OCI-LY1 (cell line): ENCODE data around the gene CHPF2.

Experiments
- H2AFZ ChIP-seq: fragments of 200-600 bp; sonication (generic), shearing (Covaris generic); 2 replicates; pipeline ENCODE4 v1.6.0; 2014; ENCODE audit warnings: antibody characterized with exemption, mild to moderate bottlenecking, low read length
- H3F3A ChIP-seq: fragments of 200-600 bp; sonication (generic), shearing (Covaris generic); 2 replicates; pipeline ENCODE4 v1.6.0; 2014; ENCODE audit warnings: mild to moderate bottlenecking, antibody characterized with exemption, low read length, moderate library complexity; ENCODE audit not compliant: insufficient read depth
- H3K27ac ChIP-seq: fragments of 200-600 bp; sonication (generic); 2 replicates; pipeline ENCODE4 v1.5.1; 2014; ENCODE audit warnings: low read length, mixed run types, mild to moderate bottlenecking, low read depth; ENCODE audit not compliant: poor library complexity, severe bottlenecking
- H3K27me3 ChIP-seq: fragments of 200-600 bp; sonication (generic); 2 replicates; pipeline ENCODE4 v1.6.0; 2014; ENCODE audit warnings: antibody characterized with exemption, mild to moderate bottlenecking, low read length, moderate library complexity; ENCODE audit not compliant: insufficient read depth
- H3K36me3 ChIP-seq: fragments of 200-600 bp; sonication (generic); 2 replicates; pipeline ENCODE4 v1.6.1; 2014; ENCODE audit warnings: mild to moderate bottlenecking, antibody characterized with exemption, low read length, moderate library complexity, mixed read lengths; ENCODE audit not compliant: insufficient read depth
- H3K4me1 ChIP-seq: fragments of 200-600 bp; sonication (generic); 2 replicates; pipeline ENCODE4 v1.5.1; 2014; ENCODE audit warnings: mild to moderate bottlenecking, low read length, moderate library complexity; ENCODE audit not compliant: insufficient read depth, severe bottlenecking
- H3K4me2 ChIP-seq: fragments of 200-600 bp; sonication (generic), shearing (Covaris generic); 2 replicates; pipeline ENCODE4 v1.6.1; 2014; ENCODE audit warnings: low read length
- H3K4me3 ChIP-seq: fragments of 200-600 bp; sonication (generic); 2 replicates; pipeline ENCODE4 v1.5.1; 2014; ENCODE audit warnings: low read length, low read depth, mild to moderate bottlenecking, mixed read lengths; ENCODE audit not compliant: poor library complexity, severe bottlenecking
- H3K79me2 ChIP-seq: fragments of 200-600 bp; shearing (Covaris generic); 2 replicates; pipeline ENCODE4 v1.6.1; 2016; ENCODE audit warnings: mixed run types, low read length, mixed read lengths; ENCODE audit not compliant: insufficient read depth
- H3K9ac ChIP-seq: fragments of 200-600 bp; sonication (generic), shearing (Covaris generic); 2 replicates; pipeline ENCODE4 v1.6.1; 2014; ENCODE audit warnings: mild to moderate bottlenecking, low read length, mixed read lengths
- H3K9me2 ChIP-seq: fragments of 200-600 bp; sonication (generic), shearing (Covaris generic); 2 replicates; pipeline ENCODE4 v1.6.1; 2014; ENCODE audit warnings: low read depth, mild to moderate bottlenecking, low read length, mixed read lengths
- H3K9me3 ChIP-seq: fragments of 200-600 bp; shearing (Covaris generic); 2 replicates; pipeline ENCODE4 v1.6.1; 2014; ENCODE audit warnings: low read length, mixed read lengths
- H4K20me1 ChIP-seq: fragments of 200-600 bp; sonication (generic), shearing (Covaris generic); 2 replicates; pipeline ENCODE4 v1.6.0; 2016; ENCODE audit warnings: mild to moderate bottlenecking, low read length; ENCODE audit not compliant: insufficient read depth
- EZH2 ChIP-seq: fragments of 200-600 bp; sonication (generic), shearing (Covaris generic); IDR thresholded peaks from 2 replicates; pipeline ENCODE4 v1.8.0; 2017; ENCODE audit warnings: borderline replicate concordance, mixed run types, mild to moderate bottlenecking, antibody characterized with exemption, low read length, moderate library complexity, mixed read lengths
- TF ChIP-seq, protein P1 (sequence below): fragments of 200-600 bp; sonication (generic), shearing (Covaris generic); IDR thresholded peaks from 2 replicates; pipeline ENCODE4 v1.5.1; 2017; ENCODE audit warnings: mild to moderate bottlenecking, antibody characterized with exemption, low read length, moderate library complexity, mixed read lengths

CHPF2 gene

GRCh38 chr7:151257990-151258389 lies 25.7 kb downstream of the CHPF2 start:
- H3K4me3 ChIP-seq: no peak overlapping the region
- H4K20me1 ChIP-seq: no peaks in the 10 kb centered on the region
- no peak overlapping the region for H3K27ac ChIP-seq
- H3K4me1 ChIP-seq: no peaks in the 10 kb centered on the region
- H3K9ac ChIP-seq: no peak overlapping the region
- H3K79me2 ChIP-seq: no peaks in the 10 kb centered on the region
- no peaks in the 10 kb centered on the region for H3F3A ChIP-seq
- no peaks in the 10 kb centered on the region for H3K9me3 ChIP-seq
- no peaks in the 10 kb centered on the region for H3K9me2 ChIP-seq
- H3K4me2 ChIP-seq: no peak overlapping the region
- peaks cover 14% of the 10 kb centered on the region for H3K27me3 ChIP-seq
- no peaks in the 10 kb centered on the region for H3K36me3 ChIP-seq
- TF ChIP-seq, protein P1, sequence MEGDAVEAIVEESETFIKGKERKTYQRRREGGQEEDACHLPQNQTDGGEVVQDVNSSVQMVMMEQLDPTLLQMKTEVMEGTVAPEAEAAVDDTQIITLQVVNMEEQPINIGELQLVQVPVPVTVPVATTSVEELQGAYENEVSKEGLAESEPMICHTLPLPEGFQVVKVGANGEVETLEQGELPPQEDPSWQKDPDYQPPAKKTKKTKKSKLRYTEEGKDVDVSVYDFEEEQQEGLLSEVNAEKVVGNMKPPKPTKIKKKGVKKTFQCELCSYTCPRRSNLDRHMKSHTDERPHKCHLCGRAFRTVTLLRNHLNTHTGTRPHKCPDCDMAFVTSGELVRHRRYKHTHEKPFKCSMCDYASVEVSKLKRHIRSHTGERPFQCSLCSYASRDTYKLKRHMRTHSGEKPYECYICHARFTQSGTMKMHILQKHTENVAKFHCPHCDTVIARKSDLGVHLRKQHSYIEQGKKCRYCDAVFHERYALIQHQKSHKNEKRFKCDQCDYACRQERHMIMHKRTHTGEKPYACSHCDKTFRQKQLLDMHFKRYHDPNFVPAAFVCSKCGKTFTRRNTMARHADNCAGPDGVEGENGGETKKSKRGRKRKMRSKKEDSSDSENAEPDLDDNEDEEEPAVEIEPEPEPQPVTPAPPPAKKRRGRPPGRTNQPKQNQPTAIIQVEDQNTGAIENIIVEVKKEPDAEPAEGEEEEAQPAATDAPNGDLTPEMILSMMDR: no peak
- no peak for TF ChIP-seq EZH2
- no peak overlapping the region for H2AFZ ChIP-seq

- TF ChIP-seq, protein P1: no peak
- TF ChIP-seq EZH2: no peak
- no peak overlapping the region for H3K4me2 ChIP-seq
- no peaks in the 10 kb centered on the region for H3K79me2 ChIP-seq
- H3K4me3 ChIP-seq: no peak overlapping the region
- no peaks in the 10 kb centered on the region for H3K9me3 ChIP-seq
- no peak overlapping the region for H3K27ac ChIP-seq
- H2AFZ ChIP-seq: no peak overlapping the region
- no peaks in the 10 kb centered on the region for H3F3A ChIP-seq
- H3K27me3 ChIP-seq: peaks cover 26% of the 10 kb centered on the region
- H3K9me2 ChIP-seq: no peaks in the 10 kb centered on the region
- H3K9ac ChIP-seq: no peak overlapping the region
- no peaks in the 10 kb centered on the region for H3K36me3 ChIP-seq
- H3K4me1 ChIP-seq: no peaks in the 10 kb centered on the region
- no peaks in the 10 kb centered on the region for H4K20me1 ChIP-seq
Measured at GRCh38 chr7:151260471-151260870, 28.2 kb downstream of the CHPF2 start.

GRCh38 chr7:151260883-151261282 lies 28.6 kb downstream of the CHPF2 start:
- Histone ChIP-seq H3K9me3 (no peaks in the 10 kb centered on the region), H3K9me2 (no peaks in the 10 kb centered on the region), H3F3A (no peaks in the 10 kb centered on the region), H3K27ac (no peak overlapping the region), H3K79me2 (no peaks in the 10 kb centered on the region), H2AFZ (no peak overlapping the region), H3K4me3 (no peak overlapping the region), H3K4me1 (no peaks in the 10 kb centered on the region), H3K27me3 (peaks cover 26% of the 10 kb centered on the region), H3K9ac (no peak overlapping the region), H3K4me2 (no peak overlapping the region), H3K36me3 (no peaks in the 10 kb centered on the region), H4K20me1 (no peaks in the 10 kb centered on the region)
- no peak for TF ChIP-seq EZH2

DNA sequence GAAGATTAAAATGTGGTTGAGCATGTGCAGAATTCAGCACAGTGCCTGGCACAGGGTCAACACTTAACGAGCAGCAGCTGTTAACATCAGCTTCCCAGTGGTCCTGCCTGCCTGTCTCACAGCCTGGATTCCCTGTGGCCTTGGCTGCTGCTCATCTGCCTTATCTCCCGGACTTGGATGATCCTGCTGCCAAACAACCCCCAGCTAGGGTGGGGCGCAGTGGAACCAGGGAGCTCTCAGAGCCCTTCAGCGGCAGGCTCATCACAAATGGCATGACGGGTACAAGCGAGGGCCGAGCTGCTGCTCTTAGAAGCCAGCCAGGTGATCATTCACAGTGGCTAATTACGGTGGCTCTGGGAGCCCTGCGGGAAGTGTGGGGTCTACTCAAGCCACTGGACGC lies 29.2 kb downstream of the CHPF2 start:
- TF ChIP-seq, protein P1: no peak
- Histone ChIP-seq H3K9ac (no peak overlapping the region), H3K4me1 (no peaks in the 10 kb centered on the region), H3K79me2 (no peaks in the 10 kb centered on the region), H3K9me2 (no peaks in the 10 kb centered on the region), H3K27ac (no peak overlapping the region), H3K9me3 (no peaks in the 10 kb centered on the region), H3K36me3 (no peaks in the 10 kb centered on the region), H3K27me3 (peaks cover 26% of the 10 kb centered on the region), H3K4me3 (no peak overlapping the region), H2AFZ (no peak overlapping the region), H3K4me2 (no peak overlapping the region), H4K20me1 (no peaks in the 10 kb centered on the region), H3F3A (no peaks in the 10 kb centered on the region)
